Measurements from ENCODE around the gene SCMH1.

- TF ChIP-seq CTCF (IDR thresholded peaks at IDR 0.05) (no peak), POLR2A (IDR thresholded peaks at IDR 0.05) (no peak)
These were observed 74.4 kb downstream of the SCMH1 start for GRCh38 chr1:41167667-41168066.

All from breast epithelium (tissue), 3 donors.